Stimulated activated memory B cell treated with anti-CD40 and anti-IgM and Interleukin-4, amounts not matched to agents 10 μg/mL and 1 μg/mL and 100 μg/mL, for 72 hours (primary cell): ENCODE measurements around the gene FAH.

Source experiments
- ATAC-seq: fragments of 150-1000 bp; cut with Tn5 transposase; 2 replicates; pipeline ENCODE4 v1.10.0; 2021
- H3K27ac Mint-ChIP-seq: one replicate; pipeline ENCODE4 v1.8.0; 2022; ENCODE audit warnings: mild to moderate bottlenecking, mixed read lengths
- H3K27me3 Mint-ChIP-seq: one replicate; pipeline ENCODE4 v1.8.0; 2022; ENCODE audit warnings: mixed read lengths
- H3K36me3 Mint-ChIP-seq: one replicate; pipeline ENCODE4 v1.8.0; 2022; ENCODE audit warnings: mixed read lengths
- H3K4me1 Mint-ChIP-seq: one replicate; pipeline ENCODE4 v1.8.0; 2022; ENCODE audit warnings: mixed read lengths
- H3K4me3 Mint-ChIP-seq: one replicate; pipeline ENCODE4 v1.8.0; 2022; ENCODE audit warnings: mild to moderate bottlenecking, moderate library complexity, mixed read lengths
- H3K9me3 Mint-ChIP-seq: one replicate; pipeline ENCODE4 v1.8.0; 2022; ENCODE audit warnings: mixed read lengths

The FAH gene

DNA sequence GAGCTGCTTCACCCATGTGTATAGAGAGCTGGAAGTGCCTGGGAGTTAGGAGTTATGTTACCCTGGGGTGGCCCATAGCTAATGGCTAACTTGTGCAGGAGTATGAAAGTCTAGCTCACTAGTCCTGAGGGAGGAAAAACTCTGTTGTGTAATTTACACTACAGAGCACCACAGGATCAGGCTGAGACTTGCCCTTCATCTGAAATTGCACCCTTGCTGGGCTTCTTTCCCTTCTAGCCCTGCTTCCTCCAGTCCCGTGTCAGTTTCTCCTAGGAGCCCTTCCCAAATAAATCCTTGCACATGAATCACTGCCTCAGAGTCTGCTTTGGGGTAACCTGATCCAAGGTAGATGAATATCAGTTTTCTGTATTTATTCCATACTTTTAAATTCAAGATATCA, 59.2 kb downstream of the FAH start:
- peaks cover 42% of the 10 kb centered on the region for H3K27me3 Mint-ChIP-seq
- H3K36me3 Mint-ChIP-seq = no peaks in the 10 kb centered on the region

DNA sequence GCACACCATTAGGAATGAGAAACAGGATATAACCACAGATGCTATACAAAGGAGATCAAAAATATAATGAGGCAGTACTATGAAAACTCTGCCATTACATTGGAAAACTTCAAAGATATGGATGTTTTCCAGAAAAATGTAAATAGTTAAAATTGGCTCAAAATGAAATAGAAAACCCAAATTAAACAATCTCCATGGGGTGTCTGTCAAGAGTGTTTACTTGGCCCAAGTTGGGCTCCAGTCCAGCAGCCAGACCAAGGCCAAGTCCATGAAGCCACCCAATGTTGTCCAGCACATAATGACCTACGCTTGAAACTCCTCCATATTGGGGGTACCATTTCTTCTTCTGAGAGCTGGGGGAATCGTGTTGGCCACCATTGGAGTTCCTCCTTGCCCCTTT, 62.1 kb downstream of the FAH start:
- H3K4me1 Mint-ChIP-seq = peaks cover 9% of the 10 kb centered on the region
- no peak overlapping the region for H3K27ac Mint-ChIP-seq
- no peaks in the 10 kb centered on the region for H3K36me3 Mint-ChIP-seq

More for the DNA sequence above, 59.2 kb downstream of the FAH start:
- Mint-ChIP-seq H3K27ac (no peak overlapping the region), H3K4me3 (no peak overlapping the region), H3K4me1 (peaks cover 9% of the 10 kb centered on the region), H3K9me3 (peaks cover 4% of the 10 kb centered on the region)
- no peak for ATAC-seq

DNA sequence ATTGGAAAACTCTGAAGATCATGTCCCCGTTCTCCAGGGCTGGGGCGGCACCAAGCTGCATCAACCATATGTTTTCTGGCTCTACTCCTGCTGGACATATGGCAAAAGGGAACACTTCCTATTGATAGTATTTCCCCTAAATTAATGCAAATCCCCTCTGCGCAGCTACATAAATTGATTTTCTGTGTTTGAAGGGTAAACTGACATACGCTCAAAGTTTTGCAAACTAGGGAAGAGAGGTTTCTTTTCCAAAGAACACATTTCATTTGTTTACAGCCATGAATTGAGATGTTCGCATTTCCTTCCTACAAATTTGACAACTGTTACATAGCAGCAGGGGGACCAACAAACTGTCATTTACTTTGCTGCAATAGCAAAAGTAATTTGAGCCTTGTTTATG, 63.3 kb downstream of the FAH start:
- Mint-ChIP-seq H3K27me3 (peaks cover 25% of the 10 kb centered on the region), H3K27ac (no peak overlapping the region), H3K9me3 (peaks cover 4% of the 10 kb centered on the region), H3K36me3 (no peaks in the 10 kb centered on the region), H3K4me3 (no peak overlapping the region), H3K4me1 (peaks cover 4% of the 10 kb centered on the region)
- ATAC-seq = no peak

More for the DNA sequence above, 62.1 kb downstream of the FAH start:
- H3K27me3 Mint-ChIP-seq = peaks cover 22% of the 10 kb centered on the region
- peaks cover 4% of the 10 kb centered on the region for H3K9me3 Mint-ChIP-seq
- no peak overlapping the region for H3K4me3 Mint-ChIP-seq
- no peak for ATAC-seq

DNA sequence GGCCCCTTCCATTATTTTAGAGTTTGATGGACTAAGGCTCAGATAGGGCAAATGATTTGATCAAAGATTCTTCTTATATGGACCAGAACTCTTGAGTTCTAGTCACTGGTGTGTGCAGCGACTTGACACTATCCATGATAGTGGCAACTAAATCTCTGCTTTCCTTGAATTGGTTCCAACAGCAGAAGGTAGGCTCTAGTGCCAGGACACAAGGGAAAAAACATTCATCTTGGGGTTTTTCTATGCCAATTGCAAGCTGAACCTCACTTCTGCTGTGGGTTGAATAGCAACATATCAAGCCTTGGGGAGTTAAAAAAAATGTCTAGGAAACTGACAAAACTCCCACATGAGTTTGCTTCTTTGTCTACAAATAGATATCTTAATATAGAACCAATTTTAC, 64.1 kb downstream of the FAH start:
- H3K4me1 Mint-ChIP-seq = no peaks in the 10 kb centered on the region
- ATAC-seq = no peak

DNA sequence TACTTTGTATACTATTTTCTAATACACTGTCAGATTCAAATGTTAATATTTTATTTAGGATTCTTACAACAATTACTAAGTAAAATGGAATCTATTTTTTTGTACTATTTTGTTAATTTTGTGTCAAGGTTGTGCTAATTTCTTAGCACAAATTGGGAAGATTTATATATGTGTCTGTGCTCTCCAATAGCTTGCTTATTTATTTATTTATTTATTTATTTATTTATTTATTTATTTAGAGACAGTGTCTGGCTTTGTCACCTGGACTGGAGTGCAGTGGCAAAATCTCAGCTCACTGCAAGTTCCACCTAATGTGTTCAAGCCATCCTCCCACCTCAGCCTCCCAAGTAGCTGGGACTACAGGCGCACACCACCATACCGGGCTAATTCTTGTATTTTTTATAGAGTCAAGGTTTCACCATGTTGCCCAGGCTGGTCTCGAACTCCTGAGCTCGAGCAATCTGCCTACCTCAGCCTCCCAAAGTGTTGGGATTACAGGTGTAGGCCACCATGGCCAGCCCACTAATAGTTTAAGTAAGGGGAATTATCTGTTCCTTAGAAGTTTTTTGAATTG, 64.6 kb downstream of the FAH start:
- H3K36me3 Mint-ChIP-seq = no peaks in the 10 kb centered on the region
- H3K27ac Mint-ChIP-seq = no peak overlapping the region
- H3K9me3 Mint-ChIP-seq = peaks cover 4% of the 10 kb centered on the region
- no peak for ATAC-seq
- peaks cover 23% of the 10 kb centered on the region for H3K27me3 Mint-ChIP-seq
- no peak overlapping the region for H3K4me3 Mint-ChIP-seq
- no peaks in the 10 kb centered on the region for H3K4me1 Mint-ChIP-seq

More for the DNA sequence above, 64.1 kb downstream of the FAH start:
- Mint-ChIP-seq H3K9me3 (peaks cover 4% of the 10 kb centered on the region), H3K27ac (no peak overlapping the region), H3K27me3 (peaks cover 25% of the 10 kb centered on the region), H3K4me3 (no peak overlapping the region), H3K36me3 (no peaks in the 10 kb centered on the region)

DNA sequence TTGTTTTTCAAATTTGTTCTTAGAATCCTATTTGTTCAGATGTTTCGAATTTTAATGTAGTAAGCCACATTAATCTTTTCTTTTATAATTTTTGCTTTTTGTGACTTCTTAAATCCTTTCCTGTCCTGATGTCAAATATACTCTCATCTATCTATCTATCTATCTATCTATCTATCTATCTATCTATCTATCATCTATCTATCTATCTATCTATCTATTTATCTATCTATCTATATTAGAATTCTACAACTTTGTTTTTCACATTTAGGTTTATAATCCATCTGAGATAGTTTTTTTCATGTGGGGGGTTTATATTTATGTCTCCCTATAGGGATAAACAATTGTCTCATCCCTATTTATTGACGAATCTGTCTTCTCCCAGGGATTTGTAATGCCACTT, 67.2 kb downstream of the FAH start:
- no peak overlapping the region for H3K27ac Mint-ChIP-seq
- no peak overlapping the region for H3K4me3 Mint-ChIP-seq
- peaks cover 30% of the 10 kb centered on the region for H3K27me3 Mint-ChIP-seq
- no peaks in the 10 kb centered on the region for H3K4me1 Mint-ChIP-seq
- no peak for ATAC-seq
- H3K36me3 Mint-ChIP-seq = no peaks in the 10 kb centered on the region
- H3K9me3 Mint-ChIP-seq = no peaks in the 10 kb centered on the region

DNA sequence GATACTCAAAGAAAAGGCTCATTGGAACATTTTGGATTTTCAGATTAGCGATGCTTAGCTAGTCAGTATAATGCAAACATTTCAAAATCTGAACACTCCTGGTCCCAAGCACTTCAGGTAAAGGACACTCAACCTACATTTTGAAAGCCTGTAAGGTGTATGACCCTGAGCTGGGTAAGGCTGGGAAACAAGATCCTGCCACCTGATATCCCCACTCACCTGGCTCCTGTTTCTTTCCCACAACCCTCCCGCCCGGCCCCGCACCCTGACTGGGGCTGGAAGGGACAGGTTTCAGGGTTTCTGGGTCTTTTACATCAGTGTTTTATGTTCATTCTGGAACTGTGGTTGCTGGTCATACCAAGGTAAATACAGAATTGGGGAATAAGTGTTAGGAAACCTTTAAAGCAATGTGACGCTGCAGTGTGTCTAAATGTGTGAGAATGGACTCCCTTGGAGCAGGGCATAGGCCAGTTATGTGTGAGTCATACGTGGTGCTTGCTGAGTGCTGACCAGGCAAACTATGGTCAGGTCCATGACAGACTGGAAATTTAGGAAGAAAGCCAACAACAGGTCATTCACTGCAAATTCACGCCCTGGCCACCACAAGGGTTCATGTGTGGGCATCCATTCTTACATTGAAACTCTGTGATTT, 76.3 kb downstream of the FAH start:
- no peak for ATAC-seq
- no peak overlapping the region for H3K4me3 Mint-ChIP-seq
- H3K36me3 Mint-ChIP-seq = no peaks in the 10 kb centered on the region
- H3K27ac Mint-ChIP-seq = no peak overlapping the region
- no peaks in the 10 kb centered on the region for H3K4me1 Mint-ChIP-seq
- peaks cover 98% of the 10 kb centered on the region for H3K27me3 Mint-ChIP-seq
- H3K9me3 Mint-ChIP-seq = no peaks in the 10 kb centered on the region

DNA sequence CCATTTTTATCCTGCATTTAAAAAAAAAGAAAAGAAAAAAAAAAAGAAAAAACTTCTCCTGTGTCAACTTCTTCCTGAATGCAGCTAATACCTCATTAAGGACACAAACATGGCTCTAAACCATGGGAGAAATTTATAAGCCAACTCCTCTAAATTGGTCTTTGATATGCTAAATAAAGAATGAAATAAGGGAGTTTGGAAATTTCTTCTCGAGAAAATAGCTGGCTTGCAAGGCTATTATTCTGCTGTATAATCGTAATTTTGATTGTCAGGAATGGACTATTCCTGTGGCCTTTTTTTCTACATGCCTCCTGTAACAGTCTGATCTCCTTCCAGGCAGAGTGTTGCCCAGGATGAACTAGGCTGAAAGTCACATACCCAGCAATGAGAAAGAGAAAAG, 78.6 kb downstream of the FAH start:
- Mint-ChIP-seq H3K27me3 (peaks cover 98% of the 10 kb centered on the region), H3K9me3 (no peaks in the 10 kb centered on the region), H3K27ac (no peak overlapping the region), H3K4me3 (no peak overlapping the region), H3K36me3 (no peaks in the 10 kb centered on the region), H3K4me1 (peaks cover 5% of the 10 kb centered on the region)
- ATAC-seq = no peak

DNA sequence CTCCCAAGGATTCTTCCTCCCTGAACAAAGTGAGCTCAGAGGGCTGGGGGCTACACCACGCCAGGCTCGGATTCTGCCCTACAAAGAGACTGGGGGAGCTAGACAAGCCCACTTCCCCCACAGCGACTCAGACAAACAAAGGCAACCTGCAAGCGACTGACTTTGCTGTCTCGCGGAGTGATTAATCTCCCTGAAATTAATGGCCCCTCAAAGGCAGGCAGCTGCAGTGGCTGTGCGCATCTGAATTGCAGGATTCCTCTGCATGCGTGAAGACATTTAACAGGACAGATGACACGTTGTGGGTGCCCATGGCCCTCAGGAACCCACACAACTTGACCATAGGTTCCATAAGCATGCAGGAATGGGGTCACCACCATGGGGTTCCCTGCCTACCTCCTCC, 80.8 kb downstream of the FAH start:
- peaks cover 79% of the 10 kb centered on the region for H3K27me3 Mint-ChIP-seq
- H3K9me3 Mint-ChIP-seq = no peaks in the 10 kb centered on the region
- no peak overlapping the region for H3K4me3 Mint-ChIP-seq
- H3K36me3 Mint-ChIP-seq = no peaks in the 10 kb centered on the region
- no peak overlapping the region for H3K27ac Mint-ChIP-seq
- no peak for ATAC-seq
- H3K4me1 Mint-ChIP-seq = peaks cover 5% of the 10 kb centered on the region

DNA sequence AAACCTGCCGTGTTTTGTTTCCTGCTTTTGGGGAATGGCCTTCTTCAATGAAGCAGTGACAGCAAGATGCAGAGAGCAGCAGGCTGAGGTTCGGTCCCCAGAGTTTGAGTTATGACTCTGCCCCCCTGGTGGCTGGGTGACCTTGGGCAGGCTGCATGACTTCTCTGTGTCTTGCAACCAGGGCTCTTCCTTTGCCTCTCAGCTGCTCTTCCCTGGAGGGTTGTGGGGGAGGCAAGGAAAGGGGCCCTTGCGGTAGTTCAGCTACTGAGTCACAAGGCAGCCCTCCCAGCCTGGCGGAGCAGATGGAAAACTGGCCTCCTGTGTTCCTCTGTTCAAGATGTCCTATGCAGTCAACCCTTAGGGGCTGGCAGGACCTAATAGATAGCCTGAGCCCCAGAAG, 82.1 kb downstream of the FAH start:
- H3K4me1 Mint-ChIP-seq = peaks cover 5% of the 10 kb centered on the region
- peak; percentile 60 for ATAC-seq
- H3K9me3 Mint-ChIP-seq = no peaks in the 10 kb centered on the region
- H3K4me3 Mint-ChIP-seq = no peak overlapping the region
- H3K27ac Mint-ChIP-seq = no peak overlapping the region
- peaks cover 77% of the 10 kb centered on the region for H3K27me3 Mint-ChIP-seq
- no peaks in the 10 kb centered on the region for H3K36me3 Mint-ChIP-seq
